GM10266 (cell line): Measurements from ENCODE around the gene CAPZA1.
A peak's percentile ranks its signal among the peaks of the same experiment; 100 is the strongest.

ENCODE experiments used
- DNase-seq: peaks from one replicate; pipeline ENCODE4 v3.0.0; 2012; ENCODE audit errors: extremely low spot score
- CTCF ChIP-seq: IDR thresholded peaks from 2 replicates; pipeline ENCODE4 v1.5.1; 2012; ENCODE audit warnings: mild to moderate bottlenecking, low read depth; ENCODE audit not compliant: control insufficient read depth, insufficient read depth; ENCODE audit errors: missing control alignments

Gene CAPZA1

GRCh38 chr1:112716133-112716720 lies 96.6 kb downstream of the CAPZA1 start:
- DNase-seq, result peak; percentile 85
- TF ChIP-seq CTCF, result peak; percentile 95

- TF ChIP-seq CTCF, result no peak
- DNase-seq, result no peak
Observed at GRCh38 chr1:112717263-112717873, 97.7 kb downstream of the CAPZA1 start.

GRCh38 chr1:112718691-112719418 lies 99.2 kb downstream of the CAPZA1 start:
- DNase-seq, result peak; percentile 84
- TF ChIP-seq CTCF, result peak; percentile 91

- DNase-seq, result no peak
- no peak for TF ChIP-seq CTCF
Observed at GRCh38 chr1:112719706-112720105, 100.1 kb downstream of the CAPZA1 start.

GRCh38 chr1:112720800-112721199 lies 101.2 kb downstream of the CAPZA1 start:
- DNase-seq, result no peak
- TF ChIP-seq CTCF, result no peak
